GM21528 (cell line): ENCODE data around the gene DPY19L2.
"Not testable (repeated sequence)": the region's sequence is repeated elsewhere in the genome, so short reads cannot be mapped to it uniquely, and the experiment has no call there.

Experiments
- ATAC-seq: cut with Tn5 transposase; IDR thresholded peaks from one replicate; pipeline ENCODE4 v1.9.1; 2021; ENCODE audit warnings: mild to moderate bottlenecking, moderate library complexity; ENCODE audit not compliant: unreplicated experiment, low FRiP score

Gene DPY19L2

DNA sequence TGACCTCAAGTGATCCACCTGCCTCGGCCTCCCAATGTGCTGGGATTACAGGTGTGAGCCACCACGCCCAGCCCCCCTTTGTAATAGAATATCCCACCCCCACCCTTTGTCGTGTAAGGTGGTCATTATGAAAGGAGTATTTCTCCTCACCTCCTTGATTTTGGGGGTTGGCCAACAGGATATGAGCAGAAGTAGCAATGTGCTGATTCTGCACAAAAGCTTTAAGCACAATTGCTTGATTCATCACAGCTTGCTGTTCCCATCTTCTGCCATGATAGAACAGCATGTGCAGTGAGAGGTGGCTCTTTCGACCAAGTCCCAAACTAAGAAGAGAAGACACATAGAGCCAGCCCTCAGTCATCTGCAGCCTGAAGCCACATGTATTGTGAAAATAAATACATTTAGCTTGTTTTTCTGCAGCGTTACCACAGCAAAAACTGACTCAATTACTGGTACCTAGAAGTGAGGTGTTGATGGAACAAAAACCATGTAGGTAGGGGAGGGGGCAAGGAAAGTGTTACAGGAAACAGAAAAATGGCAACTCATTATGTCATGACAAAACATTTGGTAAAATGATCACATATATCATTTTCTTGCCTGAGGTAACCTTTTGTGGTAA lies 122.9 kb downstream of the DPY19L2 start:
- ATAC-seq, result not testable (repeated sequence)

DNA sequence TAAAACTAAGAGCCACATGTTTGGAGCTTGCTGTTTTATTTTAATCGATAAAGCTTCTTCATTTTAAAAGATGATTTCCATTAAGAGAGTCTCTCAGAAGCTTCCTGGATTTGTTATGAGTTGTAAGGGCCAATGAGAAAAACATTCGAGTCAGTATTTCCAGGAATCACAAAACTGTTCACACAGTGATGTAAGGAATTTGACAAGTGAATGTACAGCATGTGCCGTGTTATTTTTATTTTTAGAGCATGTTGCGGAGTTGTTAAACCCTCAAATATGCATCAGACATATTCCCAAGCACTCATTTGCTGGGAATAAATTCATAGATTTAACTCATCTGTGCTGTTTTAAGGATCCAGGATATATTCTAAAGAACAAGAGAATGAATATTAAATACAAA lies 129.6 kb downstream of the DPY19L2 start:
- ATAC-seq, result not testable (repeated sequence)

- ATAC-seq, result not testable (repeated sequence)
These were observed 130.5 kb downstream of the DPY19L2 start for GRCh38 chr12:63537838-63538237.

- not testable (repeated sequence) for ATAC-seq
These were observed 138.7 kb downstream of the DPY19L2 start for GRCh38 chr12:63529641-63530040.

- no peak for ATAC-seq
These were observed 142.5 kb downstream of the DPY19L2 start for GRCh38 chr12:63525831-63526230.

DNA sequence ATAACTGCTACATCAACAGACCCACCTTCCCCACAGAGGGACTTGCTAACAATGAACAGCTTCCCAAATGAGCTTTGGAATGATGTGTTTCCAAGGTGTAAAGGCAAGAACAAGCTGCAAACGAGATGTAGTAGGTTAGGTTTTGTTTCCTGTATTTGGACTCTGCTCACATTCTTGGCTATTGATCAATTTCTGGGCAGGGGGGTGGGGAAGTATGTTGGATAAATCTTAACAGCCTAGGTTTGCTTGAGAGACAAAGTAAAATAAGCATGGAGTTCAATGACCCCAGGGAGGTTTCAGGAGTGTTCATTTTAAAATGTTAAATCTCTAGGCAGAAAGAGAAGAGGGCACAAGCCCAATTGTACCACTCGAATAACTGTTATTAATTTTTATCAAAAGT lies 146.6 kb downstream of the DPY19L2 start:
- ATAC-seq, result no peak
